Uterus (tissue), 4 donors: Measurements from ENCODE around the gene MAGEA2. TPM values are rescaled to one million over a fixed set of nuclear protein-coding genes. Genes with fewer than 3 reads are reported as not detected.
"Not testable (repeated sequence)": the region's sequence is repeated elsewhere in the genome, so short reads cannot be mapped to it uniquely, and the experiment has no call there.

ENCODE experiments used
- DNase-seq, 2 donors: peaks; one replicate each; pipeline ENCODE4 v3.0.0-alpha.2; 2019 to 2020
- H3K27ac ChIP-seq, 2 donors: fragments of 200-600 bp; sonication (generic); 1 replicate in 1 of 2; 2 replicates in 1 of 2; pipeline ENCODE4 v1.5.1; 2016 to 2018
- H3K27me3 ChIP-seq, 2 donors: fragments of 200-600 bp; sonication (generic); one replicate each; pipeline ENCODE4 v1.5.1; 2018 to 2019; ENCODE audit warnings: control low read depth in 1 of 2
- H3K36me3 ChIP-seq, 2 donors: fragments of 200-600 bp; sonication (generic); one replicate each; pipeline ENCODE4 v1.5.1; 2019; ENCODE audit warnings: control low read depth in 1 of 2
- H3K4me1 ChIP-seq, 2 donors: fragments of 200-600 bp; sonication (generic); one replicate each; pipeline ENCODE4 v1.5.1; 2018 to 2019; ENCODE audit warnings: control low read depth in 1 of 2
- H3K4me3 ChIP-seq, 2 donors: fragments of 200-600 bp; sonication (generic); 1 replicate in 1 of 2; 2 replicates in 1 of 2; pipeline ENCODE4 v1.5.1; 2018 to 2019; ENCODE audit warnings: mild to moderate bottlenecking in 1 of 2
- H3K9me3 ChIP-seq, 2 donors: fragments of 200-600 bp; sonication (generic); one replicate each; pipeline ENCODE4 v1.5.1; 2019; ENCODE audit warnings: control low read depth in 1 of 2
- CTCF ChIP-seq, 4 experiments: fragments of 200-600 bp in 2 of 4; fragments of 450-650 bp in 2 of 4; sonication (generic) in 2 of 4; IDR thresholded peaks; one replicate each; pipeline ENCODE4 v1.5.1; 2016 to 2019; ENCODE audit warnings: antibody characterized with exemption in 4 of 4, mild to moderate bottlenecking in 2 of 4, moderate library complexity in 1 of 4
- POLR2A ChIP-seq, 2 donors: fragments of 450-650 bp; IDR thresholded peaks; one replicate each; pipeline ENCODE4 v1.6.1; 2016; ENCODE audit warnings: antibody characterized with exemption in 2 of 2, mild to moderate bottlenecking in 1 of 2, moderate library complexity in 1 of 2
- intact Hi-C: fragments of 100-400 bp; cut with DNase I; formaldehyde crosslinking; loops from one replicate; pipeline ENCODE4 v1.15.1; 2023; ENCODE audit warnings: low total_unique reads
- total RNA-seq, 4 donors: library from RNA; depleted of rRNA in 3 of 4; stranded (reverse); fragments of >200 nt in 3 of 4; gene quantifications; one replicate each; pipeline versions ENCODE4 v1.1.0 to v1.2.4, GENCODE V29; 2014 to 2023
- donor health status: DM: yes; HTN: yes; CAD: no.

MAGEA2 gene
- total RNA-seq, 4 donors from 2014 or later, result not detected

GRCh38 chrX:152725409-152725808 lies 28.2 kb downstream of the MAGEA2 start:
- TF ChIP-seq CTCF (IDR thresholded peaks at IDR 0.05) (no peak), POLR2A (IDR thresholded peaks at IDR 0.05) (no peak)
- intact Hi-C loops, result no loop called here
- Histone ChIP-seq H3K27ac (no peak overlapping the region), H3K4me1 (no peaks in the 10 kb centered on the region), H3K4me3 (no peak overlapping the region), H3K9me3 (no peaks in the 10 kb centered on the region), H3K27me3 (no peaks in the 10 kb centered on the region), H3K36me3 (no peaks in the 10 kb centered on the region)
- no peak for DNase-seq

GRCh38 chrX:152713815-152714787 lies 39.5 kb downstream of the MAGEA2 start, which contains the start of gene MAGEA2B:
TSS of gene MAGEA2B (plus strand) at chrX:152714628. CDS start at chrX:152717107, 2,479 bp downstream.
- intact Hi-C loops, H3K36me3 ChIP-seq, H3K4me1 ChIP-seq, H3K9me3 ChIP-seq, H3K27me3 ChIP-seq, H3K4me3 ChIP-seq, DNase-seq, H3K27ac ChIP-seq: not testable (repeated sequence)

GRCh38 chrX:152713195-152713594 lies 40.4 kb downstream of the MAGEA2 start:
- intact Hi-C loops, H3K27ac ChIP-seq, H3K9me3 ChIP-seq, H3K4me1 ChIP-seq, H3K27me3 ChIP-seq, H3K36me3 ChIP-seq, DNase-seq, H3K4me3 ChIP-seq: not testable (repeated sequence)

- H3K36me3 ChIP-seq, H3K27ac ChIP-seq, H3K4me1 ChIP-seq, H3K27me3 ChIP-seq, intact Hi-C loops, H3K4me3 ChIP-seq, H3K9me3 ChIP-seq, DNase-seq: not testable (repeated sequence)
Measured at GRCh38 chrX:152709173-152709572, 44.5 kb downstream of the MAGEA2 start, which contains the start of gene CSAG2. TSS of gene CSAG2 (minus strand) at chrX:152709273. CDS start at chrX:152709112, 161 bp downstream.

GRCh38 chrX:152706500-152706899 lies 47.1 kb downstream of the MAGEA2 start:
- H3K4me1 ChIP-seq, H3K27ac ChIP-seq, DNase-seq, H3K36me3 ChIP-seq, H3K27me3 ChIP-seq, intact Hi-C loops, H3K9me3 ChIP-seq, H3K4me3 ChIP-seq: not testable (repeated sequence)

- H3K4me3 ChIP-seq, H3K27me3 ChIP-seq, intact Hi-C loops, H3K9me3 ChIP-seq, H3K27ac ChIP-seq, DNase-seq, H3K4me1 ChIP-seq, H3K36me3 ChIP-seq: not testable (repeated sequence)
Measured at GRCh38 chrX:152700390-152700789, 53.3 kb downstream of the MAGEA2 start.

Other genes starting within 250 kb of the MAGEA2 start
- gene GABRQ, start 115.9 kb downstream of the MAGEA2 start, total RNA-seq, result 1 to 10 TPM in 1 of 4 donors, under 1 TPM in 1, not detected in 2; 0.55 to 3.4 TPM
- not detected for gene MAGEA3, start 55.0 kb downstream of the MAGEA2 start, total RNA-seq
- gene CSAG2, start 44.6 kb downstream of the MAGEA2 start, total RNA-seq, result not detected
- not detected for gene MAGEA2B, start 39.2 kb downstream of the MAGEA2 start, total RNA-seq
- gene CSAG1, start 20.1 kb downstream of the MAGEA2 start, total RNA-seq, result not detected
- not detected for gene MAGEA12, start 20.1 kb downstream of the MAGEA2 start, total RNA-seq
- not detected for gene CSAG3, start 5.4 kb upstream of the MAGEA2 start, total RNA-seq
- gene MAGEA6, start 15.8 kb upstream of the MAGEA2 start, total RNA-seq, result under 1 TPM in 1 of 4 donors, not detected in 3; 0.21 TPM
- gene CETN2, start 76.9 kb upstream of the MAGEA2 start, total RNA-seq, result 10 to 100 TPM; 37.9 to 61.5 (median 45.4) TPM
- gene NSDHL, start 77.2 kb upstream of the MAGEA2 start, total RNA-seq, result 10 to 100 TPM in 2 of 4 donors, 1 to 10 TPM in 2; 1.5 to 12.6 (median 8.6) TPM
- 10 to 100 TPM in 2 of 4 donors, 1 to 10 TPM in 2; 1.3 to 32.6 (median 12.1) TPM for gene ZNF185, start 144.2 kb upstream of the MAGEA2 start, total RNA-seq
- gene PNMA5, start 240.3 kb upstream of the MAGEA2 start, total RNA-seq, result under 1 TPM in 1 of 4 donors, not detected in 3; 0.07 TPM